Adrenal gland (tissue), 5 donors: ENCODE measurements around the gene CRADD.

Experiments used
- POLR2A ChIP-seq, 2 donors: fragments of 450-650 bp; IDR thresholded peaks; one replicate each; pipeline ENCODE4 v1.6.1; 2017; ENCODE audit warnings: antibody characterized with exemption in 2 of 2, mild to moderate bottlenecking in 2 of 2, moderate library complexity in 1 of 2
- TF ChIP-seq, protein P1 (sequence below), 6 experiments: fragments of 450-650 bp in 4 of 6; fragments of 200-600 bp in 2 of 6; sonication (generic) in 1 of 6; IDR thresholded peaks; 1 replicate in 5 of 6; 2 replicates in 1 of 6; pipeline versions ENCODE4 v1.5.1 to v1.8.0; 2016 to 2021; ENCODE audit warnings: antibody characterized with exemption in 6 of 6, mild to moderate bottlenecking in 2 of 6, moderate library complexity in 1 of 6
- donor health status: DM: no; HTN: no; CAD: no.

DNA sequence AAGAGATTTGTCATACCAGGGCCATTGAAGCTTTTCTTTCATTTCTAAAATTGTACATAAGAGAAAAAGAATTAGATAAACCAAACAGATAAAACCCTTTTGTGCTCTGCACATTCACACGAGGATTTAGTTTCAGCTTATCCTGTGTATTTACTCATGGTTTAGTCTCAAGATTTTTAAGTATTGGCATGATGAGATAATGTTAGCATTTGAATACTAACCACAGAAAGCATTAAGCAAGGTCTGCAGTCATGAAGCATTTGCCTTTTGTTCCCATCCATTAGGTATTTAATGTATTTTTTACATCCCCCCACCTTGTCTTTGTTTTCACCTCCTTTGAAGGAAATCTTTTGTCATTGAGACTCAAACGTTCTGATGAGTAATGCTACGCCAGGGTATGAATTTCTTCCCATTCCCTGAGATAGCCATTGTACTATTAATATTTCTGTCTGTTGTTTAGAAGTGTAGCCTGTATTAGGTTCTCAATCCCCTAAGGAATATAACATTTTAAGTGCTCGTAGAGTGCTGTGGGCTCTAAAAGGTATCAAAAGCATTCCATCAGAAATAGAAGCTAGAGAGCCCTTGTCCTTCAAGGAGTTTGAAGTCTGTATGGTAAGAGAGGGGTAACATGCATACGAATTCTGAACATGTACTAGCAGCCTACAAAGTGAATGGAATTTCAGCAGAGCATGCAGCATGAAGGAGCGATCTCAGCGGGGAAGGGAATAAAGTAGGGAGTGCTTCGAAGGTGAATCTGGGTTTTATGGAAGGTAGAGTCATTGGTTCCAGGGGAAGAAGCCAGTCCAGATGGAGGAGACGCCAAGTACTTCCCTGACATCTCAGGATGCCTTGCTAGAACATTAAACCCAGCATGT, 22.3 kb downstream of the CRADD start:
- TF ChIP-seq, protein P1, sequence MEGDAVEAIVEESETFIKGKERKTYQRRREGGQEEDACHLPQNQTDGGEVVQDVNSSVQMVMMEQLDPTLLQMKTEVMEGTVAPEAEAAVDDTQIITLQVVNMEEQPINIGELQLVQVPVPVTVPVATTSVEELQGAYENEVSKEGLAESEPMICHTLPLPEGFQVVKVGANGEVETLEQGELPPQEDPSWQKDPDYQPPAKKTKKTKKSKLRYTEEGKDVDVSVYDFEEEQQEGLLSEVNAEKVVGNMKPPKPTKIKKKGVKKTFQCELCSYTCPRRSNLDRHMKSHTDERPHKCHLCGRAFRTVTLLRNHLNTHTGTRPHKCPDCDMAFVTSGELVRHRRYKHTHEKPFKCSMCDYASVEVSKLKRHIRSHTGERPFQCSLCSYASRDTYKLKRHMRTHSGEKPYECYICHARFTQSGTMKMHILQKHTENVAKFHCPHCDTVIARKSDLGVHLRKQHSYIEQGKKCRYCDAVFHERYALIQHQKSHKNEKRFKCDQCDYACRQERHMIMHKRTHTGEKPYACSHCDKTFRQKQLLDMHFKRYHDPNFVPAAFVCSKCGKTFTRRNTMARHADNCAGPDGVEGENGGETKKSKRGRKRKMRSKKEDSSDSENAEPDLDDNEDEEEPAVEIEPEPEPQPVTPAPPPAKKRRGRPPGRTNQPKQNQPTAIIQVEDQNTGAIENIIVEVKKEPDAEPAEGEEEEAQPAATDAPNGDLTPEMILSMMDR (IDR thresholded peaks at IDR 0.05): no peak
- TF ChIP-seq POLR2A (IDR thresholded peaks at IDR 0.05): no peak
